PC-3 (cell line): ENCODE measurements around the gene EMILIN3. TPM values are rescaled to one million over a fixed set of nuclear protein-coding genes. Genes with fewer than 3 reads are reported as not detected.

Experiments used
- ATAC-seq: fragments of 200-7000 bp; cut with Tn5 transposase; 2 replicates; pipeline ENCODE4 v1.9.1; 2020; ENCODE audit warnings: mild to moderate bottlenecking, moderate library complexity
- BruUV-seq: library from RNA; stranded (reverse); fragments of 400-500 nt; replicated peaks from 2 replicates; lab custom pipeline; 2021; lab: Mats Ljungman, UMichigan
- CTCF ChIA-PET: fragments of 300-600 bp; sonication (Branson Sonifier 250); formaldehyde crosslinking; loops from one replicate; lab custom pipeline; 2022; ENCODE audit warnings: antibody characterized with exemption; lab: Charles Lee
- POLR2A ChIA-PET: fragments of 300-600 bp; sonication (Branson Sonifier 250); formaldehyde crosslinking; loops from one replicate; lab custom pipeline; 2022; ENCODE audit warnings: antibody characterized with exemption; ENCODE audit not compliant: unreplicated experiment; lab: Charles Lee
- DNase-seq: peaks from one replicate; pipeline ENCODE4 v3.0.0-alpha.2; 2015
- H2AFZ ChIP-seq: fragments of 300-600 bp; sonication (generic); 2 replicates; pipeline ENCODE4 v1.6.0; 2016; ENCODE audit warnings: antibody characterized with exemption, low read length
- H3F3A ChIP-seq: fragments of 300-600 bp; sonication (generic); one replicate; pipeline ENCODE4 v1.6.0; 2017; ENCODE audit warnings: antibody characterized with exemption, low read length, control low read depth, mild to moderate bottlenecking; ENCODE audit not compliant: unreplicated experiment
- H3K27ac ChIP-seq: fragments of 300-600 bp; sonication (generic); 2 replicates; pipeline ENCODE4 v1.5.1; 2016; ENCODE audit warnings: mild to moderate bottlenecking, low read length
- H3K27me3 ChIP-seq: fragments of 300-600 bp; sonication (generic); 2 replicates; pipeline ENCODE4 v1.6.1; 2016; ENCODE audit warnings: low read length, mixed read lengths
- H3K36me3 ChIP-seq: fragments of 300-600 bp; sonication (generic); 2 replicates; pipeline ENCODE4 v1.6.1; 2016; ENCODE audit warnings: low read depth, mixed run types, low read length, mixed read lengths
- H3K4me1 ChIP-seq: fragments of 300-600 bp; sonication (generic); 2 replicates; pipeline ENCODE4 v1.5.1; 2016; ENCODE audit warnings: low read length; ENCODE audit not compliant: insufficient read depth
- H3K4me2 ChIP-seq: fragments of 300-600 bp; sonication (generic); 2 replicates; pipeline ENCODE4 v1.6.0; 2016; ENCODE audit warnings: low read length
- H3K4me3 ChIP-seq: fragments of 300-600 bp; sonication (generic); 2 replicates; pipeline ENCODE4 v1.5.1; 2016; ENCODE audit warnings: mild to moderate bottlenecking, low read length, mixed read lengths
- H3K79me2 ChIP-seq: fragments of 300-600 bp; sonication (generic); 2 replicates; pipeline ENCODE4 v1.6.1; 2017; ENCODE audit warnings: low read length, mixed read lengths
- H3K9ac ChIP-seq: fragments of 300-600 bp; sonication (generic); 2 replicates; pipeline ENCODE4 v1.6.0; 2016; ENCODE audit warnings: mild to moderate bottlenecking, low read length
- H3K9me2 ChIP-seq: fragments of 300-600 bp; sonication (generic); replicated peaks from 2 replicates; pipeline ENCODE4 v1.6.1; 2016; ENCODE audit warnings: mixed run types, low read length, mixed read lengths
- H3K9me3 ChIP-seq: fragments of 300-600 bp; sonication (generic); 2 replicates; pipeline ENCODE4 v1.6.1; 2016; ENCODE audit warnings: low read length, mixed read lengths
- H4K20me1 ChIP-seq: fragments of 300-600 bp; sonication (generic); 2 replicates; pipeline ENCODE4 v1.6.1; 2016; ENCODE audit warnings: low read length, mixed read lengths
- CTCF ChIP-seq: fragments of 300-600 bp; sonication (generic); conservative IDR thresholded peaks from 2 replicates; pipeline ENCODE4 v1.5.1; 2017; ENCODE audit warnings: antibody characterized with exemption, low read depth, mild to moderate bottlenecking, low read length
- EZH2 ChIP-seq: fragments of 300-600 bp; sonication (generic); IDR thresholded peaks from one replicate; pipeline ENCODE4 v1.6.1; 2017; ENCODE audit warnings: antibody characterized with exemption, mild to moderate bottlenecking, low read length; ENCODE audit not compliant: unreplicated experiment
- EZH2phosphoT487 ChIP-seq: fragments of 300-600 bp; sonication (generic); IDR thresholded peaks from 2 replicates; pipeline ENCODE4 v1.6.1; 2018; ENCODE audit warnings: mild to moderate bottlenecking, antibody characterized with exemption, low read length, borderline replicate concordance
- intact Hi-C: fragments of 100-400 bp; cut with micrococcal nuclease; formaldehyde crosslinking; loops from 2 replicates; pipeline ENCODE4 v1.9.0; 2023
- total RNA-seq: library from RNA; depleted of rRNA; stranded (reverse); fragments of >200 nt; gene quantifications from 2 replicates; pipeline ENCODE4 v1.2.3, GENCODE V29; 2014

The EMILIN3 gene
- total RNA-seq, 1 experiment from 2014 or later: not detected

- no peak overlapping the region for H3K9ac ChIP-seq
- TF ChIP-seq CTCF: no peak
- TF ChIP-seq EZH2phosphoT487: no peak
- TF ChIP-seq EZH2: no peak
- H4K20me1 ChIP-seq: no peaks in the 10 kb centered on the region
- no peak overlapping the region for H3K4me3 ChIP-seq
- H2AFZ ChIP-seq: no peak overlapping the region
- H3K9me3 ChIP-seq: no peaks in the 10 kb centered on the region
- peaks cover 28% of the 10 kb centered on the region; the same call in 1 of the 2 replicates for H3K36me3 ChIP-seq
- ATAC-seq (no peak), DNase-seq (no peak)
- no peaks in the 10 kb centered on the region for H3K79me2 ChIP-seq
- no peaks in the 10 kb centered on the region for H3K4me1 ChIP-seq
- H3F3A ChIP-seq: no peaks in the 10 kb centered on the region
- no peak overlapping the region for H3K4me2 ChIP-seq
- POLR2A ChIA-PET: no interaction called here
- no TSS peak for BruUV-seq
- H3K9me2 ChIP-seq: no peaks in the 10 kb centered on the region
- no peaks in the 10 kb centered on the region for H3K27me3 ChIP-seq
- H3K27ac ChIP-seq: no peak overlapping the region
- intact Hi-C loops: no loop called here
- CTCF ChIA-PET: no interaction called here
Observed at GRCh38 chr20:41413169-41413568, 46.6 kb upstream of the EMILIN3 start.

GRCh38 chr20:41412324-41413120, 45.9 kb upstream of the EMILIN3 start:
- ATAC-seq (no peak), DNase-seq (no peak)
- H3K36me3 ChIP-seq: peaks cover 28% of the 10 kb centered on the region; the same call in 1 of the 2 replicates
- ChIA-PET CTCF (no interaction called here), POLR2A (no interaction called here)
- intact Hi-C loops: no loop called here
- no peak overlapping the region for H2AFZ ChIP-seq
- H3K9ac ChIP-seq: no peak overlapping the region
- no peaks in the 10 kb centered on the region for H3K4me1 ChIP-seq
- H3K9me3 ChIP-seq: no peaks in the 10 kb centered on the region
- H3K27ac ChIP-seq: no peak overlapping the region
- H3K79me2 ChIP-seq: no peaks in the 10 kb centered on the region
- H3K4me3 ChIP-seq: no peak overlapping the region
- no peaks in the 10 kb centered on the region for H3K9me2 ChIP-seq
- no peaks in the 10 kb centered on the region for H4K20me1 ChIP-seq
- no peak overlapping the region for H3K4me2 ChIP-seq
- TF ChIP-seq CTCF (no peak), EZH2phosphoT487 (no peak), EZH2 (no peak)
- no peaks in the 10 kb centered on the region for H3K27me3 ChIP-seq
- BruUV-seq: no TSS peak
- H3F3A ChIP-seq: no peaks in the 10 kb centered on the region

- Histone ChIP-seq H2AFZ (no peak overlapping the region), H3K4me2 (no peak overlapping the region), H4K20me1 (no peaks in the 10 kb centered on the region), H3K27me3 (no peaks in the 10 kb centered on the region), H3K9me3 (no peaks in the 10 kb centered on the region), H3K4me1 (no peaks in the 10 kb centered on the region), H3K4me3 (no peak overlapping the region), H3K27ac (no peak overlapping the region), H3K79me2 (no peaks in the 10 kb centered on the region), H3K9me2 (no peaks in the 10 kb centered on the region), H3F3A (no peaks in the 10 kb centered on the region), H3K36me3 (peaks cover 24% of the 10 kb centered on the region; the same call in 1 of the 2 replicates), H3K9ac (no peak overlapping the region)
- no TSS peak for BruUV-seq
- DNase-seq (peak; percentile 59), ATAC-seq (0 out of 2 replicates have a peak, but pooled peaks have one; percentile 22)
- intact Hi-C loops: loop anchor here (2.0 kb wide), 1 partner anchor 71 kb away; the partner anchor contains the start of gene LPIN3
- CTCF ChIA-PET: interaction anchor here (0.6 kb wide), 2 partner anchors 62 to 179 kb away, joined by 4 read pairs; no protein-coding TSS in a partner anchor
- peak; percentile 70 for TF ChIP-seq CTCF
- TF ChIP-seq EZH2: no peak
- POLR2A ChIA-PET: no interaction called here
Observed at GRCh38 chr20:41411391-41411847, 44.8 kb upstream of the EMILIN3 start.
